ENCODE measurements around the gene N4BP2L2. TPM values are rescaled to one million over a fixed set of nuclear protein-coding genes. Genes with fewer than 3 reads are reported as not detected.

Gene N4BP2L2
- total RNA-seq, 1 donor from 2014 or later: 47.5 TPM

GRCh38 chr13:32535115-32535514 is 3.5 kb downstream of the N4BP2L2 start:
- DNase-seq (ENCODE audit: low spot score): no peak
- ATAC-seq: no peak

- no peak for DNase-seq (ENCODE audit: low spot score)
These were observed 7.7 kb downstream of the N4BP2L2 start for GRCh38 chr13:32530841-32531253.

GRCh38 chr13:32528358-32528757 is 10.2 kb downstream of the N4BP2L2 start:
- no peak for DNase-seq (ENCODE audit: low spot score)
- ATAC-seq: no peak

More at GRCh38 chr13:32530841-32531253, 7.7 kb downstream of the N4BP2L2 start:
- ATAC-seq: peak; percentile 77

- no peak for DNase-seq (ENCODE audit: low spot score)
- ATAC-seq: no peak
These were observed 11.4 kb downstream of the N4BP2L2 start for GRCh38 chr13:32527151-32527550.

GRCh38 chr13:32525766-32526165 is 12.8 kb downstream of the N4BP2L2 start:
- no peak for DNase-seq (ENCODE audit: low spot score)
- ATAC-seq: no peak

- ATAC-seq: peak; percentile 92
- no peak for DNase-seq (ENCODE audit: low spot score)
These were observed 23.3 kb downstream of the N4BP2L2 start for GRCh38 chr13:32515246-32515645.

GRCh38 chr13:32511482-32511881 is 27.1 kb downstream of the N4BP2L2 start:
- DNase-seq (ENCODE audit: low spot score) (no peak), ATAC-seq (no peak)

GRCh38 chr13:32504876-32505275 is 33.7 kb downstream of the N4BP2L2 start:
- peak; percentile 8 for ATAC-seq
- DNase-seq (ENCODE audit: low spot score): no peak

GRCh38 chr13:32504263-32504662 is 34.3 kb downstream of the N4BP2L2 start:
- DNase-seq (ENCODE audit: low spot score) (no peak), ATAC-seq (peak; percentile 26)

GRCh38 chr13:32503727-32504126 is 34.9 kb downstream of the N4BP2L2 start:
- ATAC-seq: peak; percentile 82
- peak; percentile 58 for DNase-seq (ENCODE audit: low spot score)

- no peak for ATAC-seq
- no peak for DNase-seq (ENCODE audit: low spot score)
These were observed 37.5 kb downstream of the N4BP2L2 start for GRCh38 chr13:32501064-32501463.

GRCh38 chr13:32499538-32500210 is 38.9 kb downstream of the N4BP2L2 start:
- no peak for ATAC-seq
- no peak for DNase-seq (ENCODE audit: low spot score)

GRCh38 chr13:32497589-32497988 is 41.0 kb downstream of the N4BP2L2 start:
- ATAC-seq (peak; percentile 32), DNase-seq (ENCODE audit: low spot score) (no peak)

- DNase-seq (ENCODE audit: low spot score) (no peak), ATAC-seq (no peak)
These were observed 41.9 kb downstream of the N4BP2L2 start for GRCh38 chr13:32496599-32497160.

- ATAC-seq (peak; percentile 51), DNase-seq (ENCODE audit: low spot score) (no peak)
These were observed 42.8 kb downstream of the N4BP2L2 start for GRCh38 chr13:32495841-32496240.

GRCh38 chr13:32495429-32495828 is 43.2 kb downstream of the N4BP2L2 start:
- DNase-seq (ENCODE audit: low spot score) (no peak), ATAC-seq (peak; percentile 36)

- DNase-seq (ENCODE audit: low spot score) (no peak), ATAC-seq (no peak)
These were observed 47.6 kb downstream of the N4BP2L2 start for GRCh38 chr13:32491028-32491427.

- no peak for ATAC-seq
- no peak for DNase-seq (ENCODE audit: low spot score)
These were observed 61.7 kb downstream of the N4BP2L2 start for GRCh38 chr13:32476892-32477291.

GRCh38 chr13:32476021-32476731 is 62.4 kb downstream of the N4BP2L2 start:
- no peak for ATAC-seq
- no peak for DNase-seq (ENCODE audit: low spot score)

GRCh38 chr13:32474999-32475792 is 63.4 kb downstream of the N4BP2L2 start:
- ATAC-seq (no peak), DNase-seq (ENCODE audit: low spot score) (no peak)

- DNase-seq (ENCODE audit: low spot score) (no peak), ATAC-seq (no peak)
These were observed 64.9 kb downstream of the N4BP2L2 start for GRCh38 chr13:32473650-32474049.

Data from left lobe of liver (tissue), 2 donors.